Endothelial cell of umbilical vein (primary cell): ENCODE results near the gene SPON2.

Experiments
- CTCF ChIP-seq, 2 donors: IDR thresholded peaks; 1 replicate in 1 of 2; 2 replicates in 1 of 2; pipeline ENCODE4 v1.5.1; 2011; ENCODE audit warnings: low read length in 2 of 2, mild to moderate bottlenecking in 2 of 2, moderate library complexity in 2 of 2, control low read depth in 1 of 2, inconsistent platforms in 1 of 2, low read depth in 1 of 2; ENCODE audit not compliant: insufficient read depth in 1 of 2; ENCODE audit errors: extremely low read depth in 1 of 2
- MAX ChIP-seq: IDR thresholded peaks from 2 replicates; pipeline ENCODE4 v1.6.1; 2011; ENCODE audit not compliant: insufficient read depth, insufficient read length
- MYC ChIP-seq: IDR thresholded peaks from one replicate; pipeline ENCODE4 v1.6.1; 2011; ENCODE audit warnings: mild to moderate bottlenecking, low read depth, low read length
- POLR2A ChIP-seq: IDR thresholded peaks from 2 replicates; pipeline ENCODE4 v1.6.1; 2012; ENCODE audit warnings: low read depth, mild to moderate bottlenecking, control low read depth, low read length
- POLR2AphosphoS5 ChIP-seq: IDR thresholded peaks from 2 replicates; pipeline ENCODE4 v1.6.1; 2012; ENCODE audit warnings: low read depth, mild to moderate bottlenecking, control low read depth, low read length, moderate library complexity; ENCODE audit not compliant: insufficient read depth

GRCh38 chr4:1164040-1164439 is 8.3 kb downstream of the SPON2 start:
- TF ChIP-seq POLR2A = no peak
- TF ChIP-seq CTCF (IDR thresholded peaks at IDR 0.05; ENCODE audit: extremely low read depth in 1 of 2, insufficient read depth in 1 of 2, low read depth in 1 of 2, low read length in 2 of 2) = no peak
- TF ChIP-seq POLR2AphosphoS5 = no peak
- no peak for TF ChIP-seq MYC
- TF ChIP-seq MAX = no peak
